ENCODE results near the gene IRF2BP2.

DNA sequence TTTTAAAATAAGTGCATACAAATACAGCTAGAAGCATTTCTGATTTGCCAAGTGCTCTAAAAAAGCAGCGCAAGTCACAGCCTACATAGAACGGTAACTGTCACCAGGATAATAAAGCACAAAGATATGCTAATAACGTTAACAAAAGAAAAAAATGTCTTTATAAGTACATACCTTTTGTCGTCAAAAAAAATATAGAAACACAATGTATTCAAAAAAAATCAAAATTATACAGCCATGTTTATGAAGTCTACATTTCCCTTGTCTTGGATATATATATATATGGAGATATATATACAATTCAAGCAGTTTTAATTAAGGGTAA, 3.2 kb downstream of the IRF2BP2 start:
- TF ChIP-seq, protein P1, sequence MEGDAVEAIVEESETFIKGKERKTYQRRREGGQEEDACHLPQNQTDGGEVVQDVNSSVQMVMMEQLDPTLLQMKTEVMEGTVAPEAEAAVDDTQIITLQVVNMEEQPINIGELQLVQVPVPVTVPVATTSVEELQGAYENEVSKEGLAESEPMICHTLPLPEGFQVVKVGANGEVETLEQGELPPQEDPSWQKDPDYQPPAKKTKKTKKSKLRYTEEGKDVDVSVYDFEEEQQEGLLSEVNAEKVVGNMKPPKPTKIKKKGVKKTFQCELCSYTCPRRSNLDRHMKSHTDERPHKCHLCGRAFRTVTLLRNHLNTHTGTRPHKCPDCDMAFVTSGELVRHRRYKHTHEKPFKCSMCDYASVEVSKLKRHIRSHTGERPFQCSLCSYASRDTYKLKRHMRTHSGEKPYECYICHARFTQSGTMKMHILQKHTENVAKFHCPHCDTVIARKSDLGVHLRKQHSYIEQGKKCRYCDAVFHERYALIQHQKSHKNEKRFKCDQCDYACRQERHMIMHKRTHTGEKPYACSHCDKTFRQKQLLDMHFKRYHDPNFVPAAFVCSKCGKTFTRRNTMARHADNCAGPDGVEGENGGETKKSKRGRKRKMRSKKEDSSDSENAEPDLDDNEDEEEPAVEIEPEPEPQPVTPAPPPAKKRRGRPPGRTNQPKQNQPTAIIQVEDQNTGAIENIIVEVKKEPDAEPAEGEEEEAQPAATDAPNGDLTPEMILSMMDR (IDR thresholded peaks at IDR 0.05; ENCODE audit: borderline replicate concordance, extremely low read depth, low read length, poor library complexity, severe bottlenecking) = no peak
- TF ChIP-seq EZH2 (IDR thresholded peaks at IDR 0.05; ENCODE audit: borderline replicate concordance, low read depth, low read length, severe bottlenecking) = no peak
